RPMI7951 (cell line): Measurements from ENCODE around the gene ARPC1B. TPM values are rescaled to one million over a fixed set of nuclear protein-coding genes. Genes with fewer than 3 reads are reported as not detected.

ENCODE experiments used
- DNase-seq: peaks from one replicate; pipeline ENCODE4 v3.0.0-alpha.2; 2012; ENCODE audit warnings: low read depth
- total RNA-seq: library from RNA; depleted of rRNA; stranded (reverse); fragments of >200 nt; shearing (Covaris generic); gene quantifications from 2 replicates; pipeline ENCODE4 v1.2.3, GENCODE V29; 2014

ARPC1B gene
- total RNA-seq, 1 experiment from 2014 or later: 248 TPM

GRCh38 chr7:99389772-99390171 lies 15.2 kb downstream of the ARPC1B start:
- no peak for DNase-seq

DNA sequence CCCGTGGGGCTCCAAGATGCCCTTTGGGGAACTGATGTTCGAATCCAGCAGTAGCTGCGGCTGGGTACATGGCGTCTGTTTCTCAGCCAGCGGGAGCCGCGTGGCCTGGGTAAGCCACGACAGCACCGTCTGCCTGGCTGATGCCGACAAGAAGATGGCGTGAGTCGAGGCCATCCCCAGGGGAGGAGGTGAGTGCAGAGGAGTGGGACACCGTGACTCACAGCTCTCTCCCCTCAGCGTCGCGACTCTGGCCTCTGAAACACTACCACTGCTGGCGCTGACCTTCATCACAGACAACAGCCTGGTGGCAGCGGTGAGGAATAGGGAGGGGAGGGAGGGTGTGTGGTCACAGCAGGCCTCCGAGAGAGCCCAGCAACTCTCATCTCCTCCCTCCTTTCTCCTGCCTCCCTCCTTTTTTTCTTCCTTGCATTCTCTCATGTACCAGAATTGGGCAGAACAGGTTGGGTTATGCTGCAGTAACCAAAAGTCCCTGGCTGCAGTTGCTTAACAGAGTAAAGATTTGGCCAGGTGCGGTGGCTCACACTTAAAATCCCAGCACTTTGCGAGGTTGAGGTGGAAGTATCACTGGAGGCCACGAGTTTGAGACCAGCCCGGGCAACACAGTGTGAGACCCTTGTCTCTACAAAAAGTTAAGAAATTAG lies 16.5 kb downstream of the ARPC1B start:
- no peak for DNase-seq

DNA sequence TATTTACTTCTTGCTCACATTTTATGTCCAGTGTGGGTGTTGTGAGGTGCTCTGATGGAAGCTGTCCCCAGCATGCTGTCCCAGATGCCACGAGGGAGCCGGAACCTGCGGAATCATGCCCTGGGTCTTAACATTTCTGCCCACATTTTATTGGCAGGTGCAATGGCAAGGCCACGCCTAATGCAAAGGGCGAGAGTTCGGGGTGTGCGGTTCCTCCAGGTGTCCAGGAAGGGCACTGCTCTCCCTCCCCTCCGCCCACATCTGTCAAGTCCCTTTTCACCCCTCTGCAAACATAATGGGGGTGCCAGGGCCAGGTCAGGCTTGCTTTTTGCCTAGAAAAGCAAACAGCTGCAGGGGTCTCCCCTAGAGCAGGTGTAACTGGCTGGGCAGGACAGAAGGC lies 17.5 kb downstream of the ARPC1B start:
- DNase-seq: no peak

DNA sequence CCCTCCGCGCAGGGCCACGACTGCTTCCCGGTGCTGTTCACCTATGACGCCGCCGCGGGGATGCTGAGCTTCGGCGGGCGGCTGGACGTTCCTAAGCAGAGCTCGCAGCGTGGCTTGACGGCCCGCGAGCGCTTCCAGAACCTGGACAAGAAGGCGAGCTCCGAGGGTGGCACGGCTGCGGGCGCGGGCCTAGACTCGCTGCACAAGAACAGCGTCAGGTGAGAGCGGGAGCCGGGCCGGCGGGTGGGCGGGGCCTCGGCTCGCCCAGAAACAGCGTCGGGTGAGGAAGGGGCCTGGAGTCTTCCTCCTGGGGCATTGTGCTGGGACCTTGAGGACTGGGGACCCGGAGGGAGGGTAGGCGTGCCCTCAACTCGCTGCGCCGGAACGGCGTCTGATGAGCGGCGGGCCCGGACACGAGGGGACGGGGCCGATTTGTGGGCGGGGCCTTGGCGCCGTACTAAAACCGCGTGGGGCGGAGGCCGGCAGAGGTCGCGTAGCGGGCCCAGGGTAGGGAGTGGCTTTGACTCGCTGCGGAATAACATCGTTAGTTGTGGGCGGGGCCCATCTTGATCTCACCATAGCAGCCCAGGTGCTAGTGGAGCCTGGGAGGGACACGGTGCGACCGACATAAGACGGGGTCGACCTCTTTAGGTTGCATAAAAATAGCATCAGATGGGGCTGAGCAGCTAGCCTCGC lies 18.3 kb downstream of the ARPC1B start:
- no peak for DNase-seq

- no peak for DNase-seq
These were observed 19.0 kb downstream of the ARPC1B start for GRCh38 chr7:99393355-99394187.

DNA sequence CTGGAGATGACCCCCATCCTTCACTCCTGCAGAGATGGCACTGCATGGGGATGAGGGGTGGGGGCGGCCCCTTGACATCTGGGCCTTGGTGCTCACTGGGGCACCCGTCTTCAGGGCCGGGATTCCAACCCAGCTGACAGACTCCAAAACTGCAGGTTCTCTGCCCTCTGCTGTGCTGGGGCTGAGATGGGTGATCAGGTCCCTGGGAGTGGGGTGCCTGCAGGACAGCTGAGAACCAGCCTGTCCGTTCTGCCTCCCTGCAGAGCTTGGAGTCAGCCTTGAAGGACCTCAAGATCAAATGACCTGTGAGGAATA lies 19.6 kb downstream of the ARPC1B start:
- DNase-seq: no peak

- DNase-seq: no peak
These were observed 21.2 kb downstream of the ARPC1B start for GRCh38 chr7:99395616-99396327.

DNA sequence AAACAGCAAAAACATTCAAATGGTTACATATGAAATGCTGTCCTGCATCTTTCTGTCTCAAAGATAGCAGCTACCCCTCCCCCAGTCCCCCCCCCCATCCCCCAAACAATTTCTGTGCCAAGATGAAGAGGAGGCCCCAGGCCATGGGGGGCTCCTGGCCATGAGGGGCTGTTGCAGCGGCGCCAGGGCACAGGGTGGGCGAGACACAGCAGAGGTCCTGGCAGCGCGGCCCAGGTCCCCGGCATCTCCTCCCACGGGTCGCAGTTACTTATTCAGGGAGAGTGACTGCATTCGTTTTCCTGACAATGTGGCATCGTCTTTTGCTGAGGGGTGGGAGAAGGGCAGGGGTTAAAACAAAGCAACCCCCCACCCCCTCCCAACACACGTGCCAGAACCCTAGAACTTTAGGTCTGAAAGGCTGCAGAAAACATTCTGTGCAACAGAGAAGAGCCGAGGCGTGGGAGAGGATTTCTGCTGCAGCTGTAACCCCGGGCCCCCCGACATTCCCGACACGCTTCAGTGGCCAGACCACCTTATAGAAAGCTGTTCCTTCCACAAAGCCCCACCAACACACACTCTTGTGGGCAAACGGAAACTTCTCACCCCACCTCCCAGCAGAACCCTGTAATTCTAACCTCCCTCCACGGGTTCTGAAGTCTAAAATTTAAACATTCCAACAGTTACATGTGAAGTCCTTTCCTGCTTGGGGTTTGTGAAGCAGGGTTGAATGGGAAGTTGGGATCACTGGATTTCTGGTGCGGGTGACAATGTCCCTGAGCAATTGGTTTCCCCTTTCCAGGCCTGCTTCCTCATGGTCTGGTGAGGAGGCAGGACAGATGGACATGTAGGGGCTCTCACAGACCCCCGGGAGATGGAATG lies 22.1 kb downstream of the ARPC1B start:
- no peak for DNase-seq

- DNase-seq: no peak
These were observed 22.9 kb downstream of the ARPC1B start for GRCh38 chr7:99397297-99397983.

GRCh38 chr7:99398891-99399445 lies 24.4 kb downstream of the ARPC1B start:
- DNase-seq: no peak

DNA sequence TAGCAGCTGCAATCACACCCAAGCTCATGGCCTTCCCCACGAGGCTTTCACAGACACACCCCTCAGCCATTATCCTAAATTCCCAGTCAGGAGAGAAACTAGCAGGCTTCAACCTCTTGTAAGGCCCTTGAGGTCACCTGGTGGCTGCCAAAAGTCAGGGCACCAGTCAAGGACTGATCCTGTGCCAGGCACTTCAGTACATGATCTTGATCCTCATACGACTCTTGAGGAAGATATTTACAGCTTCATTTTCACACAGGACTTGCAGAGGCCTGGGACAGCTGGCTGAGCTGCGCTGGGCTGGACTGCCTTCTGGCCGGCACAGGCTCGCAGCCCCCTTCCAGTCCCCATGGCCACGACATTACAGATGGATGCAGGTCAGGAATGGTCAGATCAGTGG lies 25.1 kb downstream of the ARPC1B start:
- DNase-seq: no peak

GRCh38 chr7:99402854-99403253 lies 28.3 kb downstream of the ARPC1B start:
- DNase-seq: no peak

- no peak for DNase-seq
These were observed 29.2 kb downstream of the ARPC1B start for GRCh38 chr7:99403764-99404163.

DNA sequence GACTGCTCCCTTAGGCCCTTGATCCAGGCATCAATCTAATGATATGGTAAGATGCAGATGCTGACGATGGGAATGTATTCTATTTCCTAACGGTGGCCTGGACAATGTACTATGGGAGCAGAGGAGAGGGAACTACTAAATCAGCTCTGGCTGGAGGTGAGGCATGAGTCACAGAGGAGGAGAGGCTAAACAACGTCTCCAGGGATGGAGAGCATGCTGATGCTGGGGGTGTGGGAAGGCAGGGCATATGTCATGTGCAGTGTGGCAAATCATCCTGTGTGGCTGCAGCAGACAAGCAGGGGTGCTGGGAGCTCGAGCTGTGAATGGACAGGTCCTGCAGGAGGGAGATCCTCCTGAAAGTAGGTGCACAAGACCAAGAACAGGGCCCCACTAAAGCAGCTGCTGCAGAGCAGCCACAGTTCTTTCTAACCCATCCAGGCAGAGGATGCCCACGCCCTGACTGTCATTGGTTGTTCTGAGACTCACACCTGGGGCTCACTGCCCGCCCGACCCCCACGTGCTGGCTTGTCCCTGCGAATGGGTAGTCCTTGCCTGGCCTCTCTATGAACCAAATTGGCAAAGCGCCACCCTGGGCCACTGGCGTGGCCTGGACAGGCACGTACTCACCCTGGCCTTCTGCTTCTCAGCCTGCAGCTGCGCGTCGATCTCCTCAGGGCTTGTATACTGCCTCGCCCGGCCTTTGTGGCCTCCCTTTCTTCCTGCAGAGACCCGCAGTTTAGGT lies 29.9 kb downstream of the ARPC1B start:
- DNase-seq: no peak

DNA sequence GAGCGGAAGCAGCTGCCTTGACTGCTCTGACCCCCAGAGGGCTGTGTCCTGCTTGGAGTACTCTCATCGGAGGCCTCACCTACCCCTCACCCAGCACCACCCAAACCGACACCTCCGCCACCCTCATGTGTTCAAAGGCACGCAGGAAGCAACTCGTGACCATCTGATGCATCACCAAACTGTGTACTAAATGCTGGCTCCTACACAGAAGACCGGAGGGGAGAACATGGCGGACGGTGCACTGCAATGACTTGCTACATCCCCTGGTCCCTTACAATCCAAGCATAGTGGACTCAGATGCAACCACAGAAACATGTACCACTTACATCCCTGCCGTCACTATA lies 30.4 kb downstream of the ARPC1B start:
- DNase-seq: no peak

DNA sequence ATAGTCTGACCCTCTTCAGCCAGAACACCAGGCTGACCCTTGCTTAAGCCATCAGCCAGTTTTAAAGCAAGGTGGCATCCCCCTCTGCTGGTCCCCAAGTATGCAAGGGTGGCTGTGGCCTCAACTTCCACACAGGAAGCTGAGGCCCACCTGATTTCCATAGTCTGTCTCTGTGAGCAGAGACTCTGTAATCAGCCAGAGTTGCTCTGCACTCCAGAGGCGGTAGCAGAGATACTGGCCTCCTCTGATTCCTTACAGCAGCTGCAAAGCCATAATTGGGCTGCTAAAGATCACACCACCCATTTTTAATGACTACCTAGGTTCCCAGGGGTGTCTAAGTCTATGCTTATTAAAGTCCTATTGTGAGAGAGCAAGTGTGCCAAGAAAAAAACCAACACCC lies 32.0 kb downstream of the ARPC1B start:
- no peak for DNase-seq

- DNase-seq: peak; percentile 81
These were observed 33.4 kb downstream of the ARPC1B start for GRCh38 chr7:99407872-99408378.

DNA sequence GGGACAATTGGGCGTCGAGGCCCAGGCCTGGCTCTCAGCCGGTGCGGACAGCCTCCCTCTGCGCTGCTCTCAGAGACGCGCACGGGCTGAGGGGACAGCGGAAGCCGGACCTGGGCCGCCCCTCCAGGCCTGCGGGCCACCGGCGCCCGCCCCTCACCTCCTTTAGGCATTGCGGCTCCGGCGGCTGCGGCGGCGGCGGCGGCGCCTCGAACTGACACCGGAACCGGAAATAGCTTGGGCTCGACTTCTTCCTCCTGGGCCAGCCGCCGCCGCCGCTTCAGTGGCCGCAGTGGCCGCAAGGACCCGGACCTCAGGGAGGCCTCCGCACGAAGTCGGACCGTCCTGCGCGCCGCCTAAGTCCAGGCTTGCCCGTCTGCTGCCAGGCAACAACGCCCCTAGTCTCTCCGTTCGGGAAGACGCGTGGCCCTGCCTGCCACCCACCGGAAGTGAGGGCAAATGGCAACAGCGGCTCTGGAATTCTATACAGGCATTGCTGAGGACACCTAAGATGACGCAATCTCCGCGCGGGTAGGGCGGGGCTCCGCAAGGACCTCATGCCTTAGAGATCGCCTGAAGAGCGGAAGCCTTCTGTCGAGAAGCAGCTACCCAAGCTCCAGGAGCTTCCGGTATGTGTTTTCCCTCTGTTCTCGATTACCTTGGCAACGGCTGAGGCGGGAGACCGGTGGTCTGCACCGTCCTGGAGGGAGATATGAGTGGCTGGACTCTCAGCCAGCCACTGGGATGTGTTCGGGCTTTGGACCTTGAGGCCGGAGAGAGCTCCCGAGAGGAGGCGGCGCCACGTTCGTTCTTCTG lies 34.1 kb downstream of the ARPC1B start, which contains the start of the genes BUD31 and PDAP1:
Gene BUD31, plus strand, starts transcription at position 591 of the 813 bp plus-strand sequence. CDS start 2,124 bp downstream, outside the sequence.
Gene PDAP1, minus strand, starts transcription at position 219 of the 813 bp plus-strand sequence. Its CDS starts 49 bp downstream, at position 170.
- peak; percentile 93 for DNase-seq
